Ovary (tissue), 9 donors: ENCODE results near the gene RAB2B. TPM values are rescaled to one million over a fixed set of nuclear protein-coding genes. Genes with fewer than 3 reads are reported as not detected.

ENCODE experiments used
- DNase-seq, 5 donors: peaks; one replicate each; pipeline ENCODE4 v3.0.0-alpha.2; 2019 to 2020
- H3K27ac ChIP-seq, 2 donors: fragments of 200-600 bp; one replicate each; pipeline versions ENCODE4 v1.5.1 to v1.8.0; 2019 to 2022
- H3K27me3 ChIP-seq: fragments of 200-600 bp; one replicate; pipeline ENCODE4 v1.8.0; 2022
- H3K36me3 ChIP-seq: fragments of 200-600 bp; sonication (generic); one replicate; pipeline ENCODE4 v1.5.1; 2019
- H3K4me1 ChIP-seq: one replicate; pipeline ENCODE4 v1.8.1; 2013; ENCODE audit warnings: mild to moderate bottlenecking, moderate library complexity; ENCODE audit not compliant: insufficient read depth
- H3K4me3 ChIP-seq: fragments of 200-600 bp; sonication (generic); one replicate; pipeline ENCODE4 v1.5.1; 2017
- H3K9me3 ChIP-seq, 2 donors: fragments of 200-600 bp in 1 of 2; sonication (generic) in 1 of 2; one replicate each; pipeline versions ENCODE4 v1.5.1 to v1.8.1; 2013 to 2019; ENCODE audit warnings: mild to moderate bottlenecking in 1 of 2, moderate library complexity in 1 of 2
- EP300 ChIP-seq: sonication (generic); formaldehyde crosslinking; IDR thresholded peaks from one replicate; pipeline ENCODE4 v1.6.1; 2017; ENCODE audit warnings: antibody characterized with exemption
- WGBS, 3 donors: extraction: QIAGEN DNeasy Blood & Tissue Kit in 1 of 3; methylation state at CpG; one replicate each; pipeline versions ENCODE4 v1.1.5 to v1.1.7; 2013 to 2017; 5-methylcytosine and 5-hydroxymethylcytosine counted together
- intact Hi-C, 4 donors: fragments of 100-400 bp; cut with DNase I; formaldehyde crosslinking; loops; one replicate each; pipeline versions ENCODE4 v1.11.0 to v1.15.1; 2022 to 2023
- polyA plus RNA-seq, 2 donors: library from polyadenylated mRNA; stranded (reverse); fragments of 200-250 nt in 1 of 2; fragments of 350-450 nt in 1 of 2; fragmentation: Illumina TruSeq in 1 of 2; extraction: RNeasy Lipid Tissue Mini Kit (QIAGEN cat#74804) in 1 of 2; gene quantifications; one replicate each; pipeline ENCODE4 v1.2.3, GENCODE V29; 2013 to 2014
- small RNA-seq: library from RNA; depleted of rRNA; stranded (forward); fragments of <200 nt; gene quantifications from one replicate; pipeline ENCODE3, GENCODE V24; 2016
- total RNA-seq, 7 donors: library from RNA; depleted of rRNA in 2 of 7; stranded (reverse); fragments of >200 nt in 2 of 7; fragmentation: NEBNext Ultra II Directional in 3 of 7; extraction: Animal tissue kit (Norgen Biotek cat#: 25700) in 3 of 7; gene quantifications; one replicate each; pipeline versions ENCODE4 v1.1.0 to v1.2.4, GENCODE V29; 2016 to 2023
- TF ChIP-seq, protein P1 (sequence below), 3 donors: fragments of 450-650 bp in 2 of 3; fragments of 200-600 bp in 1 of 3; IDR thresholded peaks; one replicate each; pipeline versions ENCODE4 v1.5.1 to v1.8.0; 2016 to 2022; ENCODE audit warnings: antibody characterized with exemption in 3 of 3, mild to moderate bottlenecking in 1 of 3
- donor health status: DM: no; HTN: no; CAD: no; lungs with moderate emphysema.
- donor health status: DM: no; HTN: no; CAD: no.
- donor health status: Bipolar disorder and iron deficiency.
- donor health status: DM: yes; HTN: yes; CAD: no.
- donor health status: DM: no; HTN: no; CAD: no.
- donor health status: DM: yes; HTN: yes; CAD: no.

RAB2B gene
- total and polyA plus RNA-seq, 9 donors = 15.8 to 53.7 (median 25.0) TPM

DNA sequence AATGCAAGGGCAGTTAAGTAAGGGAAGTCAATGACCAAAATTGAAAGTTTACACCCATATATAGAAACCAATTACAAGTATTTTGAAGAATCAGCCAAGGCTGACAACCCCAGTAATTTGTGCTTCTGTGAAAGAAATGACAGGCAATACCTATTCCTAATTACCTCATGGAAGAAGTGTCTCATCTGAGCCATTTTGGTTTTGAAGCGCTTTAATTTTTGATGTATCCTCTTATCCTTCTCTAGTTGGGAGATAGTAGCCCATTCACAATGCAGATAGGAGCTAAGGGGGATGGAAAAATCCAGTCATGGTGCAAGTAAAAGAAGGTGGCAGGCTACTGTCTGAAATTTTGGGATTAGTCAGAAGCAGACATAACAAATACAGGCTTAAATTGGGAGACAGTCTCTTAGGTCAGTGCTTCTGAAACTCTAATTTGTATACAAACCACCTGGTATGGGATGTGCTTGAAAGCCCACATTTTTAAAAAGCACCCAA, 62.6 kb downstream of the RAB2B start:
- DNase-seq = no peak
- intact Hi-C loops = no loop called here

More for the DNA sequence above, 62.6 kb downstream of the RAB2B start:
- Histone ChIP-seq H3K27me3 (no peaks in the 10 kb centered on the region), H3K4me3 (no peak overlapping the region), H3K36me3 (no peaks in the 10 kb centered on the region), H3K4me1 (no peaks in the 10 kb centered on the region), H3K27ac (no peak overlapping the region), H3K9me3 (no peaks in the 10 kb centered on the region)
- no peak for TF ChIP-seq EP300
- TF ChIP-seq, protein P1, sequence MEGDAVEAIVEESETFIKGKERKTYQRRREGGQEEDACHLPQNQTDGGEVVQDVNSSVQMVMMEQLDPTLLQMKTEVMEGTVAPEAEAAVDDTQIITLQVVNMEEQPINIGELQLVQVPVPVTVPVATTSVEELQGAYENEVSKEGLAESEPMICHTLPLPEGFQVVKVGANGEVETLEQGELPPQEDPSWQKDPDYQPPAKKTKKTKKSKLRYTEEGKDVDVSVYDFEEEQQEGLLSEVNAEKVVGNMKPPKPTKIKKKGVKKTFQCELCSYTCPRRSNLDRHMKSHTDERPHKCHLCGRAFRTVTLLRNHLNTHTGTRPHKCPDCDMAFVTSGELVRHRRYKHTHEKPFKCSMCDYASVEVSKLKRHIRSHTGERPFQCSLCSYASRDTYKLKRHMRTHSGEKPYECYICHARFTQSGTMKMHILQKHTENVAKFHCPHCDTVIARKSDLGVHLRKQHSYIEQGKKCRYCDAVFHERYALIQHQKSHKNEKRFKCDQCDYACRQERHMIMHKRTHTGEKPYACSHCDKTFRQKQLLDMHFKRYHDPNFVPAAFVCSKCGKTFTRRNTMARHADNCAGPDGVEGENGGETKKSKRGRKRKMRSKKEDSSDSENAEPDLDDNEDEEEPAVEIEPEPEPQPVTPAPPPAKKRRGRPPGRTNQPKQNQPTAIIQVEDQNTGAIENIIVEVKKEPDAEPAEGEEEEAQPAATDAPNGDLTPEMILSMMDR (IDR thresholded peaks at IDR 0.05) = no peak
- WGBS, 3 donors = 99 to 100% (median 100%) methylated on average over 1 of the region's 1 CpG

Small RNA genes lying within 50 kb of the gene (small RNA-seq; reads per million reads assigned to genes)
- gene RN7SL650P = not detected

Other genes starting within 250 kb of the RAB2B start
- 100 to 1,000 TPM; 427 to 633 (median 479) TPM for gene HNRNPC, start 207.5 kb downstream of the RAB2B start, total RNA-seq
- 100 to 1,000 TPM; 626 to 913 TPM for gene HNRNPC, start 207.5 kb downstream of the RAB2B start, polyA plus RNA-seq
- gene RPGRIP1, start 196.9 kb downstream of the RAB2B start, total RNA-seq = under 1 TPM in 2 of 7 donors, not detected in 5; 0.34 to 0.42 TPM
- gene RPGRIP1, start 196.9 kb downstream of the RAB2B start, polyA plus RNA-seq = under 1 TPM; 0.15 to 0.28 TPM
- gene SUPT16H, start 92.9 kb downstream of the RAB2B start, total RNA-seq = 10 to 100 TPM; 41.3 to 75.3 (median 64.2) TPM
- gene SUPT16H, start 92.9 kb downstream of the RAB2B start, polyA plus RNA-seq = 10 to 100 TPM; 58.7 to 75.6 TPM
- gene CHD8, start 20.8 kb downstream of the RAB2B start, total RNA-seq = 10 to 100 TPM; 36.0 to 79.3 (median 66.9) TPM
- gene CHD8, start 20.8 kb downstream of the RAB2B start, polyA plus RNA-seq = 10 to 100 TPM; 27.1 to 56.6 TPM
- 10 to 100 TPM; 22.7 to 75.3 (median 64.4) TPM for gene TOX4, start 236 bp upstream of the RAB2B start, total RNA-seq
- gene TOX4, start 236 bp upstream of the RAB2B start, polyA plus RNA-seq = 10 to 100 TPM; 21.8 to 73.8 TPM
- gene METTL3, start 34.4 kb upstream of the RAB2B start, total RNA-seq = 10 to 100 TPM; 40.4 to 61.5 (median 44.7) TPM
- 10 to 100 TPM; 36.3 to 37.0 TPM for gene METTL3, start 34.4 kb upstream of the RAB2B start, polyA plus RNA-seq
- 10 to 100 TPM; 11.9 to 38.8 (median 22.8) TPM for gene SALL2, start 49.4 kb upstream of the RAB2B start, total RNA-seq
- 10 to 100 TPM; 25.9 to 32.7 TPM for gene SALL2, start 49.4 kb upstream of the RAB2B start, polyA plus RNA-seq
- gene OR10G3, start 103.1 kb upstream of the RAB2B start, total RNA-seq = not detected
- not detected for gene OR10G3, start 103.1 kb upstream of the RAB2B start, polyA plus RNA-seq
- gene OR10G2, start 158.0 kb upstream of the RAB2B start, total RNA-seq = not detected
- not detected for gene OR10G2, start 158.0 kb upstream of the RAB2B start, polyA plus RNA-seq
- gene OR4E2, start 176.9 kb upstream of the RAB2B start, total RNA-seq = not detected
- not detected for gene OR4E2, start 176.9 kb upstream of the RAB2B start, polyA plus RNA-seq
- not detected for gene OR4E1, start 196.9 kb upstream of the RAB2B start, total RNA-seq
- not detected for gene OR4E1, start 196.9 kb upstream of the RAB2B start, polyA plus RNA-seq